SJCRH30 (cell line): ENCODE data around the gene SLCO3A1. TPM values are rescaled to one million over a fixed set of nuclear protein-coding genes. Genes with fewer than 3 reads are reported as not detected.
"Not testable (repeated sequence)": the region's sequence is repeated elsewhere in the genome, so short reads cannot be mapped to it uniquely, and the experiment has no call there.

Experiments used
- DNase-seq, 2 experiments: peaks; one replicate each; pipeline ENCODE4 v3.0.0-alpha.2; 2015 to 2020
- H3K27ac ChIP-seq: fragments of 250-450 bp; sonication (Bioruptor Pico); 2 replicates; pipeline ENCODE4 v1.5.1; 2020; ENCODE audit warnings: mild to moderate bottlenecking, moderate library complexity
- H3K27me3 ChIP-seq: fragments of 250-450 bp; sonication (Bioruptor Pico); 2 replicates; pipeline ENCODE4 v1.5.1; 2020; ENCODE audit warnings: mild to moderate bottlenecking, moderate library complexity
- H3K36me3 ChIP-seq: fragments of 250-450 bp; sonication (Bioruptor Pico); 2 replicates; pipeline ENCODE4 v1.5.1; 2020; ENCODE audit warnings: mild to moderate bottlenecking, moderate library complexity
- H3K4me1 ChIP-seq: fragments of 250-450 bp; sonication (Bioruptor Pico); 2 replicates; pipeline ENCODE4 v1.5.1; 2020; ENCODE audit warnings: mild to moderate bottlenecking, moderate library complexity
- H3K4me3 ChIP-seq: fragments of 250-450 bp; sonication (Bioruptor Pico); 2 replicates; pipeline ENCODE4 v1.5.1; 2020; ENCODE audit warnings: mild to moderate bottlenecking, moderate library complexity
- H3K9me3 ChIP-seq: fragments of 250-450 bp; sonication (Bioruptor Pico); replicated peaks from 2 replicates; pipeline ENCODE4 v1.5.1; 2020; ENCODE audit warnings: mild to moderate bottlenecking, moderate library complexity
- total RNA-seq: library from RNA; depleted of rRNA; stranded (reverse); fragments of >200 nt; shearing (Covaris generic); gene quantifications from 2 replicates; pipeline ENCODE4 v1.2.3, GENCODE V29; 2014

Gene SLCO3A1
- total RNA-seq, 1 experiment from 2014 or later, result 4.3 TPM

DNA sequence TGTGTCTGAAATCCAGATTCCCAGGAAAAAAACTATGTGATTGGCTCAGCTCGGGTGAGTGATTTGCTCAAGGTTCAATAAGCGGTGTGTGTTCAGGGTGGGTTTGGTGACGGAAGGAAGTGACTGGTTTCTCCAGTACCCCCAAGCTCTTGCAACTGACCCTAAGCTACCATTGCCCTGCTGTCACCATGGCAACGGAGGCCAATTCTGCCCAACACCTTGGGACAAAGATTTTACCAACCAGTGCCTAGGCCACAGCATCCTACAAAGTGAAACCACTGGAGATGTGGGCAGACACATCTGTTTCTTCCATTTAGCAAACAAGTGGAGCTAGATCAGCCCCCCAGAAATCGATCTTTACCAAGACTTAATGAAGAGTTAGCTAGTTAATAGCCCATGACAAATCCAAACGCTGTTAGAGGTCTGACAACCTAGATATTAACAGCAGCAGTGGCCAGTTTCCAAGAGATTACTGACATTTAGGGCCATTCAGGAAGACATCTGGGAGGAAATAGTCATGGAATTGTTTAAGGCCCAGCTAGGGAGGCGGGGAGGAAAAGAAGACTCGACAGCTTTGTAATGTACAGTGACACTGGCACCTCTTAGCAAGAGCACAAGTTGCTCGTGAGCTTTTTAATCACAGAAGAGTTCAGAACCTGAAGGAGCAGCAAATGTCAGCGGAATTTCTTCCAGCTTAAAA is 195.9 kb downstream of the SLCO3A1 start:
- H3K36me3 ChIP-seq, result no peaks in the 10 kb centered on the region
- no peaks in the 10 kb centered on the region for H3K27me3 ChIP-seq
- H3K4me1 ChIP-seq, result no peaks in the 10 kb centered on the region
- H3K9me3 ChIP-seq, result no peaks in the 10 kb centered on the region
- H3K4me3 ChIP-seq, result no peak overlapping the region
- DNase-seq, result no peak
- no peak overlapping the region for H3K27ac ChIP-seq

DNA sequence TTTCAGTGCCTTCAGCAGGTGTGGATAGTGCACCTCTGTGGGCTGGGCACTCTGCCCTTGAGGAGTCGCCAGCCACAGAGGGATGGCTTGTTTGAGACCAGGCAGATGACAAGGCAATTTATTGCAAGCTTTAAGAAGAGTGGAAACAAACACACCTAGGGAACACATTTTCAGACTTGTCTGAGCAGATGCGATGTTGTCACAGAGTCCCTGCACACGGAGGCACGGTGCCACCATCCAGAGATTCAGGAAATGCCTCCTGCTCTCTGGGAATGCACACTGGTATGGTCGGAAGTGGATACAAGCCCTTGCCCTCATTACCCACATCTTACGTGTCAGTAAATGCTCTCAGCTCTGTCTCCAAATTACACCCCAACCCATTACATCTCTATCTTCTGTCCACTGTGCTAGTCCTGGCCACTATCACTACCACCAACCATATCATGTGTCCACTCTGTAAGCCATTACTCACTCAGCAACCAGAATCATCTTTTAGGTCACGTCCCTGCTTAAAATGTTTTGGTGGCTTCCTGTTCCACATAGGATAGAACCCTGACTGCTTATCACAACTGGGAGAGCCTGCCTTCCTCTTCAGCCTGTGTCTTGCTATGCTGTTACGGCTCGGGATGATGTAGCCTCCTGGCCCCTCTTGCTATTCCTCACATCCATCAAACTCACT is 196.9 kb downstream of the SLCO3A1 start:
- H3K4me3 ChIP-seq, result no peak overlapping the region
- no peaks in the 10 kb centered on the region for H3K27me3 ChIP-seq
- no peak for DNase-seq
- no peaks in the 10 kb centered on the region for H3K9me3 ChIP-seq
- no peaks in the 10 kb centered on the region for H3K4me1 ChIP-seq
- H3K36me3 ChIP-seq, result no peaks in the 10 kb centered on the region
- no peak overlapping the region for H3K27ac ChIP-seq

DNA sequence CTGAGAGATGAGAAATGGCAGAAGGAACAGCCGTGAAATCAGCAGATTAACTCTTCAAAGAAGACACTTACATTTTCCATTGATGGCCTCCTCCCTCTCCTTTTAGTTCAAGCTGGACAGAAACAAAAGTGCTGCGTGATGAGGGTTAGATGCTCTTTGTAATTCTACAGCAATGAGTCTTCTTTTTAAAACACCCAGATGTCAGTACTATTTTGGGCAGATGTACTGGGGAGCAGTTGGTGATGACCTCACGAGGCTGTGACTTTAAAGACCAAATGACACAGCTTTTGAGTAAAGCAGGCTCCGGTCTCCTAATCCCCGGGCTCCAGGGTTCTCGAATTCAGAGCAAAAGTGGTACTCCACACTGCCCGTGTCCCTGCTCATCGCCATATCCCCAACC is 198.2 kb downstream of the SLCO3A1 start:
- DNase-seq, result no peak
- H3K4me3 ChIP-seq, result no peak overlapping the region
- no peaks in the 10 kb centered on the region for H3K9me3 ChIP-seq
- no peaks in the 10 kb centered on the region for H3K4me1 ChIP-seq
- no peak overlapping the region for H3K27ac ChIP-seq
- H3K27me3 ChIP-seq, result no peaks in the 10 kb centered on the region
- no peaks in the 10 kb centered on the region for H3K36me3 ChIP-seq

DNA sequence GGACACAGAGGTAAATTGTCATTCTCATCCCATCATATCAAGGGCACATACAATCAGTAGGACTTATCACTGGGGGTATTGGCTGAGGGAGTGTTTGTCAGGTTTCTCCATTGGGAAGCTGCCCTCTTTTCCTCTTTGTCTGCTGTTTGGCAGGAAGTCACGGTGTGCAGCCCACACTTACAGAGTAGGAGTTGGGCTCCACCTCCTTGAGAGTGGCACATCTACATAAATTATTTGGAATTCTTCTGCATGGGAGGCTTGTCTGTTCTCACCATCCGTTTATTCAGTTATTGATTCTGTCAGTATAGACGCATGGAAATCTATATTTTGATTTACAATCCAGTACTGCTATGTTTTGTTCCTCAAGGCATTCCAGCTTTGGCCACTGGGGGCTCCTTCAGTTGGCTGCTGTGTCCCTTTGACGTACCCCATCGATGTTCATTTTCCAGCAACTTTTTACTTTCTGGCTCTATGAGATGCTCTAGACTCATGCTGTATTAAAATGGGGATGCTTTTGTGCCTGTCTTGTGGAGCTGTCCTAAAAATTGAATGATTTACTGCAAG is 200.3 kb downstream of the SLCO3A1 start:
- H3K9me3 ChIP-seq, result no peaks in the 10 kb centered on the region
- no peak for DNase-seq
- H3K36me3 ChIP-seq, result no peaks in the 10 kb centered on the region
- no peaks in the 10 kb centered on the region; the same call in 1 of the 2 replicates for H3K27me3 ChIP-seq
- no peaks in the 10 kb centered on the region for H3K4me1 ChIP-seq
- H3K27ac ChIP-seq, result no peak overlapping the region
- H3K4me3 ChIP-seq, result no peak overlapping the region

DNA sequence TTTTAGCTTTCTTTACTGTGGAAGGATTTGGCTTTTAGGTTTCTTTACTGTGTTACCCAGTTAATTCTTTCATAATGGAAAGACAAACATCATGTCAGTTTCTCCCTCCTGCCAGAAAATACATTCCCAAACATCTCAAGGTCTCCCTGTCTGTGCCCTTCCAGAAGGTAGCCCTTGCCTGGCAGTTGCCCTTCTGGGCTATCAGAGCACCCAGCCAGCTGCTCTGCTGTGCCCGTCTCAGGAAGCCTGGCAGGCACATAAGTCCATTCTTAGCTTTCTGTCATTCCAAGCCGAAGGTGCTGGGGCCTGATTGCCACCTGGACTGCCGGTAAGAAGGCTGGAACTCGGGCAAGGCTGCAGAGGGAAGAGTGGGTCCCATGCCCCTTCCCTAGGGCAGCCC is 203.4 kb downstream of the SLCO3A1 start:
- Histone ChIP-seq H3K36me3 (no peaks in the 10 kb centered on the region), H3K9me3 (no peaks in the 10 kb centered on the region), H3K4me1 (no peaks in the 10 kb centered on the region), H3K27me3 (no peaks in the 10 kb centered on the region; the same call in 1 of the 2 replicates), H3K27ac (no peak overlapping the region), H3K4me3 (no peak overlapping the region)
- no peak for DNase-seq

DNA sequence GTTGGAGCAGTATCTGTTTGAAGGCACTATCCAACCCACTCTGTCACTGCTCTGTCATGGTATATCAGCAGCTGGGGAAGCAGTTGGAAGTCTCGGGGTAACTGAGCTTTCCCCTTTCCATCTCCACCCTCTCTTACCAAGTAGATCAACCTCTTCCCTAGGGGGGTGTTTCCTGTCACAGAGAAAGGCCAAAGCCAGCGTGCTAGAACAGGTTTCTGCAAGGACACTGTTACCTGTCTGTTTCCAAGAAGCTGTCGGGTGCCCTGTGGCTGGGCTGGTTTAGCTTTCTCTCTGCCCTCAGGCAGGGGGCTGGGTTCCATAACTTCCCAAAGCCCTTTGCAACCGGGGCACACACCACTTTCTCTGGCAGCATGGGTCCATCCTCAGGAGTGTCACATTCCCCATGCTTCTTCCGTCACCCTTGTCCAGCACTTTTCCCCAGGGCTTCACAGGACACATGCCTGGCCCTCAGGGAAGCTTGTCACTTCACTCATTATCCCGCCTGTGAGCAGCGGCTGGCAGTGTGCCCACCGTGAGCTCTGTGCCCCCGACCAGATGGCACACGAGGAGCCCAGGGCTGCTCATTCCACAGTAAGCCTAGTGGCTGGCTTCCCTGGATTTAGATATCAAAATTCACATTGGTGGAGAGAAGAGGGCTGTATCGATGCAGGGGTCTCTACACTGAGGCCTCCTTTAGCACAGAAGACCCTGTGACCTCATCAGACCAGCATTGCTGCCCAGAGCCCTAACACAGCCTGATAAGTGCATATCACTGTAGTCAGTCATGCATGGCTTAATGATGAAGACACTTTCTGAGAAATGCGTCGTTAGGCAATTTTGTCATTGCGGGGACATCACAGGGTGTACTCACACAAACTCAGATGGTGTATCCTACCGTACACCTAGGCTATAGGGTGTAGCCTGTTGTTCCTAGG is 205.8 kb downstream of the SLCO3A1 start:
- no peaks in the 10 kb centered on the region; the same call in 1 of the 2 replicates for H3K27me3 ChIP-seq
- no peaks in the 10 kb centered on the region for H3K4me1 ChIP-seq
- no peak overlapping the region for H3K4me3 ChIP-seq
- no peak overlapping the region for H3K27ac ChIP-seq
- no peaks in the 10 kb centered on the region for H3K36me3 ChIP-seq
- no peak for DNase-seq
- H3K9me3 ChIP-seq, result no peaks in the 10 kb centered on the region

DNA sequence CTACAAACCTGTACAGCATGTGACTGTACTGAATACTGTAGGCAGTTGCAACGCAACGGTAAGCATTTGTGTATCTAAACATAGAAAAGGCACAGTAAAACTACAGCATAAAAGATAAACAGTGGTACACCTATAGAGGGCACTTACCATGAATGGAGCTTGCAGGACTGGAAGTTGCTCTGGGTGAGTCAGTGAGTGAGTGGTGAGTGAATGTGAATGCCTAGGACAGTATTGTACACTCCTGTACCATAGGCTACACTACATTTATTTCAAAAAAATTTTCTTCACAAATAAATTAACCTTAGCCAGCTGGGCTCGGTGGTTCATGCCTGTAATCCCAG is 206.4 kb downstream of the SLCO3A1 start:
- not testable (repeated sequence) for DNase-seq, H3K36me3 ChIP-seq, H3K4me1 ChIP-seq, H3K4me3 ChIP-seq, H3K27me3 ChIP-seq, H3K27ac ChIP-seq, H3K9me3 ChIP-seq

DNA sequence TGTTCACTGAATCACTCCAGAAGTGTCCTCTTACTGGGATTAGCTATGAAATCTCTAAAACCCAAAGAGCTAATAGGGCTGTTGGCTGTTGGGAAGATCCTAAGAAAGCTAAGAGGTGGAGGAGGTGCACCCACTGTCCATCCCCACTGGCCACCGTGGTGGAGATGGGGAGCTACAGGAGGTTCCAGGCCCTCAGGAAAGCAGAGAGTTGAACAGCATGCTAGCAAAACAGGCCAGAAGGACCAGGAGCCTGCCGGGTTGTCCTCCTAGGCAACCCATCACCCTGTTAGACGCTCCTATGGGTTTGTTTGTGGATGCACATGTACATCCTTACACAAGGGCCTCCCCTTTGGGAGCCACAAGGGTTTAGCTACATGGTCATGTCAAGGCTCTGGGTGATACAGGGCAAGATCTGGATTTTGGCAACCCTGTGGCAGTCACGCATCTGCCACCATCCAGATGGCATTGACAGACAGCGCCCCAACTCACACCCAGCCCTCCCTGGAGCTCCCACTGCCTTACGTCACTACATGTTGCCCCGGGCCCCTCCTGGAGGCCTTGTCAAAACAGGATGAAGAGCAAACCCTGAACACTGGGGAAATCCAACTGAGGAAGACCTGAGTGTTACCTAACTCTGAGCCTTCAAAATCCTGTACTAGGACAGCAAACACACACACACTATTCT is 208.1 kb downstream of the SLCO3A1 start:
- H3K27me3 ChIP-seq, result no peaks in the 10 kb centered on the region; the same call in 1 of the 2 replicates

DNA sequence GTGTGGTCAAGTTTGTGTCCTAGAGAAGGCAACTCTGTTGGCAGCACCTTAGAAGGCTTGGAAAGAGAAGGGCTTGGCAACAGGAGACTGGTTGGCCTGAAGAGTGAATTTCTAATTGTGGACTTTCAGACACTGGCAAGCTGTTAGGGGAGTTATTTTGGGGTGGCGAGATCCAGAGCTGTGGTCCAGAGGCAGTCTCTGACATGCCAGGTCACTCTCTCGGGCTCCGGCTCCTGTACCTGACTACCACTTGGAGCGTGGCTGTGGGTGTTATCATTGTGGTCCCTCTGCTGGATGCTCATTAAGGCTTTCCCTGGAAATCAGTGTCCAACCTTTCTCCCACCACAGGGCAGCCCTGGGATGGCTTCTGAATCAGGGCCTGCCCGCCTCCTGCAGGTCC is 209.0 kb downstream of the SLCO3A1 start:
- no peaks in the 10 kb centered on the region; the same call in 1 of the 2 replicates for H3K27me3 ChIP-seq
- DNase-seq, result no peak
- no peak overlapping the region for H3K4me3 ChIP-seq
- H3K36me3 ChIP-seq, result no peaks in the 10 kb centered on the region
- H3K9me3 ChIP-seq, result no peaks in the 10 kb centered on the region
- no peak overlapping the region for H3K27ac ChIP-seq
- H3K4me1 ChIP-seq, result no peaks in the 10 kb centered on the region

More for the DNA sequence above, 208.1 kb downstream of the SLCO3A1 start:
- Histone ChIP-seq H3K27ac (no peak overlapping the region), H3K9me3 (no peaks in the 10 kb centered on the region), H3K4me3 (no peak overlapping the region), H3K4me1 (no peaks in the 10 kb centered on the region), H3K36me3 (no peaks in the 10 kb centered on the region)
- no peak for DNase-seq

DNA sequence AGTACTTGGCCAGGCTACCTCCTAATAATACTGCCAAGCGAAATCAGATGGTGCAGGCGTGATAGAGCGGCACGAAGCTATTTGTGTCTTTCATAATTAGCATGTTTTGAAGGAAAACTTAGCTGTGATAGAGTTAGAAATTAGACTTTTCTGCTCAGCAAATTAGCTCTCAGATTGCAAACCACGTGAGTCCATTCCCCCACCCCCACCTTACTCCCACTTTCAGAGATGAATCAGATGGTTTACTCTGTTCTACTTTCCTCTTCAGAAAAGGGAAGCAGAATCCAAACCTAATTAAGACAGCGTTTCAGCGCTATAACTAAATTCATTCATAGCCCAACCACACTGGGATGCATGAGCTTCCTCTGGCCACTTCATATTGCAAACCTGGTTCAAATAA is 214.6 kb downstream of the SLCO3A1 start:
- no peaks in the 10 kb centered on the region for H3K27me3 ChIP-seq
- DNase-seq, result no peak

DNA sequence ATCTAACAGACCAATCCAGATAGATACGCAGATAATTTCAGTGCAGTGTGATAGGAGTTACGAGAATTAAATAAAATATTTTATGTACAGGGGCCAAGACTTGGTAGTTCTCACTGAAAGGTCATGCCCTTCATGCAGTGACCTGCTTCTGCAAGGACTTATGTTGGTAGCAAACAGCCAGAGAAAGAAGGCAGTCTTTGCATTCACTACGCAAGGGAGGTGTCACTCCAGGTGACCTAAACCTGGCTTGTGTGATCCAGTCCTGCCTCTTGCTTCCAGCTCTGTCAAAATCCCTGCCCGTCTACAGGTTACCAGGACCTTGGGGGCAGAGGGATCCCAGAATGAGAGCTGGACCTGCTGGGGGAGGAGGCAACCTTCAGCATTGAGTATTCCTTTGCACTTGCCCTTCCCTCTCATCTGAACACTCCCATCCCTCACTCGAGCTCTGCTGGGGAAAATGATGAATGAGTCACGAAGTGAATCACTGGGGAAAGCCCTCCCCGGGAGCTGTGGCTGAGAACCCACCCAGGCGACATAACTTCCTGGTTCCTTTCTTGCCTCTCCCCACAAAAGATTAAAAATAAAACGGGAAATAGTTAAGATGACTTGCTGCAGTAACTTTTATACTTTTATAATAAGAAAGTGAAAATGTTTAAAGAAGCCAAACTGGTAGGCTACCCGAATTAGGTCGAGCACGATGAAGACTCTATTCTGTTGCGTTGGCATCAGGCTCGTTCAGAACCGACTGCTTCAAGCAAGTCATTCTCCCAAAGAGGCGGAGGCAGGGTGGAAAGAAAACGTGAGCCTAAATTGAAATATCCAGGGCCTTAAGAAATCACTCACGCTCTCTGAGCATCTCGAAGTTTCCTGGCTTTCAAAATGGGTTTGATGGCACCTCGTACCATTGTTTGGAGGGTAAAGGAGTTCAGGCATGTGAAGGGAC is 216.1 kb downstream of the SLCO3A1 start:
- DNase-seq, result no peak
- Histone ChIP-seq H3K4me3 (no peak overlapping the region), H3K27me3 (no peaks in the 10 kb centered on the region), H3K36me3 (no peaks in the 10 kb centered on the region), H3K4me1 (no peaks in the 10 kb centered on the region), H3K27ac (no peak overlapping the region), H3K9me3 (no peaks in the 10 kb centered on the region)

More for the DNA sequence above, 214.6 kb downstream of the SLCO3A1 start:
- H3K27ac ChIP-seq, result no peak overlapping the region
- no peak overlapping the region for H3K4me3 ChIP-seq
- H3K9me3 ChIP-seq, result no peaks in the 10 kb centered on the region
- no peaks in the 10 kb centered on the region for H3K36me3 ChIP-seq
- no peaks in the 10 kb centered on the region for H3K4me1 ChIP-seq

DNA sequence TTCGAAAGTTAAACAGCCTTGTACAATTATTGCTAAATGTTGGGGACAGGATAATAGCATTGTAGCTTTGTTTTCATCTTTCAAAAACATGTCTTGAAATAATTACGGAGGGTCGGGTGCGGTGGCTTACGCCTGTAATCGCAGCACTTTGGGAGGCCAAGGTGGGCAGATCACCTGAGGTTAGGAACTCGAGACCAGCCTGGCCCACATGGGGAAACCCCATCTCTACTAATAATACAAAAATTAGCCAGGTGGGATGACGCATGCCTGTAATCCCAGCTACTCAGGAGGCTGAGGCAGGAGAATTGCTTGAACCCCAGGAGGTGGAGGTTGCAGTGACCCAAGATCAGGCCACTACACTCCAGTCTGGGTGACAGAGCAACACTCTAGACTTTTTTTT is 216.7 kb downstream of the SLCO3A1 start:
- H3K27ac ChIP-seq, H3K4me3 ChIP-seq, H3K4me1 ChIP-seq, DNase-seq, H3K36me3 ChIP-seq, H3K9me3 ChIP-seq, H3K27me3 ChIP-seq: not testable (repeated sequence)

DNA sequence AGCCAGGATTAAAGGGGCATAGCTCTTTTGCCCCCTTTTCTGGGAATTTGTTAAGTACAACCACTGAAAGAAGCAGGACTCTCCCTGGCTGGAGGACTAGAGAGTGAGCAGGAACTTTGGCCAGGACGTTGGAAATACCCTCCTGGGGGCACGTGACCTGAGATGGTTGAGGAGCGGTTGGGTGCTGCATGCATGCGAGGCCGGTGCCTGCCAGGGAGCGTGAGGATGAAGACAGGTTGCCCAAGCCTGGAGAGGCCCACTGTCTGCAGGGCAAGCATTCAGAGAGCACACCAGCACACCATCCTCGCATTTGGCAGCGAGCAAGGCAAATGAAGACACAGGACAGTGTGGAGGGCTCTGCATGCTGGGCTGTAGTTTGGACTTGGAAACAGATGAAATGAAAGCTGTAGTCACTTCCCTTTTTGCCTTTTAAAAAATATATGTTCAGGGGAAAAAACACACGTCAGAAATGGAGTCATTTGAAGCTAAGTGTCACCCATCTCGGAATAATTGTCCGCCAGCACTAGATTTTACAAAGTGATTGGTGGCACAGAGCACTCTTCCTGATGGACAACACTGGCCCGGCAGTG is 217.6 kb downstream of the SLCO3A1 start:
- no peak for DNase-seq
- Histone ChIP-seq H3K27me3 (no peaks in the 10 kb centered on the region), H3K4me3 (no peak overlapping the region), H3K36me3 (no peaks in the 10 kb centered on the region), H3K9me3 (no peaks in the 10 kb centered on the region), H3K4me1 (no peaks in the 10 kb centered on the region), H3K27ac (no peak overlapping the region)
